A549 (cell line): ENCODE measurements around the gene ARID1B. TPM values are rescaled to one million over a fixed set of nuclear protein-coding genes. Genes with fewer than 3 reads are reported as not detected.

Experiments used
- ATAC-seq, 2 experiments: fragments of 200-7000 bp in 1 of 2; fragments of >200 bp in 1 of 2; cut with Nextera tagmentation in 1 of 2; cut with Tn5 transposase in 1 of 2; 3 replicates each; pipeline versions ENCODE4 v1.8.0 to v1.9.1; 2018 to 2020; ENCODE audit warnings: mild to moderate bottlenecking in 1 of 2, moderate library complexity in 1 of 2
- CTCF ChIA-PET: fragments of 300-600 bp; sonication (Branson Sonifier 250); formaldehyde crosslinking; extraction: SDS; loops from one replicate; lab custom pipeline; 2021; ENCODE audit warnings: antibody characterized with exemption, inconsistent platforms; lab: Yijun Ruan, JAX
- POLR2A ChIA-PET: fragments of 350-600 bp; formaldehyde crosslinking; extraction: SDS; loops from one replicate; lab custom pipeline; 2021; ENCODE audit warnings: antibody characterized with exemption, inconsistent platforms; lab: Yijun Ruan, JAX
- DNase-seq, 2 experiments: peaks; one replicate each; pipeline versions ENCODE4 v3.0.0 to v3.0.0-alpha.2; 2011 to 2016; ENCODE audit warnings: low read depth in 1 of 2, low spot score in 1 of 2
- FAIRE-seq: peaks from 2 replicates; lab custom pipeline; 2011; peaks lifted over from hg19 to GRCh38; lab: Jason Lieb, UNC
- H3K27ac ChIP-seq, 2 experiments: fragments of >200 bp; sonication (Bioruptor Twin); formaldehyde crosslinking; 3 replicates each; pipeline ENCODE4 v1.5.1; 2016 to 2017
- H3K4me1 ChIP-seq: fragments of >200 bp; sonication (Bioruptor Twin); formaldehyde crosslinking; 3 replicates; pipeline ENCODE4 v1.6.1; 2016
- H3K4me2 ChIP-seq: fragments of >200 bp; sonication (Bioruptor Twin); formaldehyde crosslinking; 3 replicates; pipeline ENCODE4 v1.6.1; 2016
- H3K4me3 ChIP-seq: fragments of >200 bp; sonication (Bioruptor Twin); formaldehyde crosslinking; 3 replicates; pipeline ENCODE4 v1.5.1; 2016
- H3K9me3 ChIP-seq: fragments of >200 bp; sonication (Bioruptor Twin); formaldehyde crosslinking; 3 replicates; pipeline ENCODE4 v1.6.1; 2016
- CBX2 ChIP-seq: fragments of 200-600 bp; sonication (generic); IDR thresholded peaks from 2 replicates; pipeline ENCODE4 v1.6.1; 2016; ENCODE audit warnings: low read depth, mild to moderate bottlenecking, borderline replicate concordance
- EHMT2 ChIP-seq: fragments of 200-600 bp; sonication (generic); IDR thresholded peaks from 2 replicates; pipeline ENCODE4 v1.6.1; 2016; ENCODE audit warnings: antibody characterized with exemption, low read depth, mild to moderate bottlenecking, moderate library complexity
- EP300 ChIP-seq, 2 experiments: fragments of >200 bp; sonication (Bioruptor Twin); formaldehyde crosslinking; IDR thresholded peaks; 2 replicates in 1 of 2; 3 replicates in 1 of 2; pipeline ENCODE4 v1.6.1; 2016 to 2017
- ESRRA ChIP-seq: fragments of 150-350 bp; IDR thresholded peaks from 2 replicates; pipeline ENCODE4 v1.6.1; 2014; ENCODE audit warnings: mild to moderate bottlenecking, low read length, borderline replicate concordance
- FOSB ChIP-seq: fragments of 250-450 bp; sonication (Bioruptor Pico); IDR thresholded peaks from 2 replicates; pipeline ENCODE4 v1.5.0; 2020; ENCODE audit warnings: mild to moderate bottlenecking, moderate library complexity
- FOXS1 ChIP-seq: fragments of 250-450 bp; sonication (Bioruptor Pico); IDR thresholded peaks from 2 replicates; pipeline ENCODE4 v1.5.0; 2020; ENCODE audit warnings: mild to moderate bottlenecking, moderate library complexity
- HDAC2 ChIP-seq: fragments of 200-600 bp; sonication (generic); IDR thresholded peaks from 2 replicates; pipeline ENCODE4 v1.6.1; 2016
- HOXA7 ChIP-seq: fragments of 250-450 bp; sonication (Bioruptor Pico); IDR thresholded peaks from 2 replicates; pipeline ENCODE4 v1.5.0; 2020; ENCODE audit warnings: mild to moderate bottlenecking, moderate library complexity
- HOXB13 ChIP-seq: fragments of 250-450 bp; sonication (Bioruptor Pico); IDR thresholded peaks from 2 replicates; pipeline ENCODE4 v1.5.0; 2020; ENCODE audit warnings: low read depth, mild to moderate bottlenecking, moderate library complexity
- KDM1A ChIP-seq: fragments of 200-600 bp; sonication (generic); IDR thresholded peaks from 2 replicates; pipeline ENCODE4 v1.6.1; 2016; ENCODE audit warnings: low read depth, mild to moderate bottlenecking
- KDM5A ChIP-seq: fragments of 200-600 bp; sonication (generic); IDR thresholded peaks from 2 replicates; pipeline ENCODE4 v1.6.1; 2016; ENCODE audit warnings: antibody characterized with exemption, mild to moderate bottlenecking
- MAX ChIP-seq: IDR thresholded peaks from 2 replicates; pipeline ENCODE4 v1.6.1; 2012
- MAZ ChIP-seq: fragments of 150-350 bp; IDR thresholded peaks from 2 replicates; pipeline ENCODE4 v1.6.1; 2014; ENCODE audit warnings: antibody characterized with exemption, low read depth, low read length, borderline replicate concordance
- MYC ChIP-seq: IDR thresholded peaks from 2 replicates; pipeline ENCODE4 v1.6.1; 2012; ENCODE audit warnings: mild to moderate bottlenecking, inconsistent platforms, low read length, improper control_type of control experiment, borderline replicate concordance
- NPAS2 ChIP-seq: fragments of 250-450 bp; sonication (Bioruptor Pico); IDR thresholded peaks from 2 replicates; pipeline ENCODE4 v1.8.0; 2022; ENCODE audit warnings: mild to moderate bottlenecking, moderate library complexity, borderline replicate concordance
- RCOR1 ChIP-seq: fragments of 150-350 bp; IDR thresholded peaks from 2 replicates; pipeline ENCODE4 v1.6.1; 2014; ENCODE audit warnings: antibody characterized with exemption, low read length, low read depth
- SMC3 ChIP-seq: fragments of >200 bp; sonication (Bioruptor Twin); formaldehyde crosslinking; IDR thresholded peaks from 3 replicates; pipeline ENCODE4 v1.6.1; 2018; ENCODE audit warnings: inconsistent platforms
- SREBF2 ChIP-seq: fragments of 450-650 bp; IDR thresholded peaks from 2 replicates; pipeline ENCODE4 v1.6.1; 2014; ENCODE audit warnings: mild to moderate bottlenecking, moderate library complexity
- ZC3H11A ChIP-seq: fragments of 450-650 bp; IDR thresholded peaks from 2 replicates; pipeline ENCODE4 v1.6.1; 2014; ENCODE audit warnings: antibody characterized with exemption, mild to moderate bottlenecking
- ZFP36 ChIP-seq: fragments of 450-650 bp; IDR thresholded peaks from 2 replicates; pipeline ENCODE4 v1.6.1; 2014; ENCODE audit warnings: borderline replicate concordance; ENCODE audit not compliant: partially characterized antibody
- ZNF302 ChIP-seq: fragments of 250-450 bp; sonication (Bioruptor Pico); IDR thresholded peaks from 2 replicates; pipeline ENCODE4 v1.9.0; 2021; ENCODE audit warnings: inconsistent platforms, mild to moderate bottlenecking, moderate library complexity
- ZSCAN20 ChIP-seq: fragments of 250-450 bp; sonication (Bioruptor Pico); IDR thresholded peaks from 2 replicates; pipeline ENCODE4 v1.8.0; 2022; ENCODE audit warnings: mild to moderate bottlenecking, moderate library complexity
- WGBS: methylation state at CpG from one replicate; pipeline ENCODE4 v1.1.6; 2017; ENCODE audit errors: missing lambda C conversion rate; 5-methylcytosine and 5-hydroxymethylcytosine counted together
- polyA plus RNA-seq, 4 experiments: library from polyadenylated mRNA; depleted of rRNA in 3 of 4; stranded (reverse); fragments of >200 nt; fragmentation: RNase III in 1 of 4; extraction: RNeasy Plus Mini Kit Qiagen cat#74134 plus additional on column Dnase treatment in 1 of 4; gene quantifications; 2 replicates in 3 of 4; 3 replicates in 1 of 4; pipeline ENCODE4 v1.2.3, GENCODE V29; 2011 to 2017
- TF ChIP-seq, protein P1 (sequence below): fragments of 250-450 bp; sonication (Bioruptor Pico); IDR thresholded peaks from 2 replicates; pipeline ENCODE4 v1.5.0; 2020; ENCODE audit warnings: low read depth, mild to moderate bottlenecking, moderate library complexity
- TF ChIP-seq, protein P2 (sequence below): fragments of >200 bp; sonication (Bioruptor Twin); formaldehyde crosslinking; IDR thresholded peaks from 3 replicates; pipeline ENCODE4 v1.5.1; 2016
- TF ChIP-seq, protein P3 (sequence below): fragments of 200-600 bp; sonication (generic); IDR thresholded peaks from 2 replicates; pipeline ENCODE4 v1.6.1; 2016; ENCODE audit warnings: antibody characterized with exemption, mild to moderate bottlenecking, moderate library complexity

ARID1B gene
- polyA plus RNA-seq, 2 of the 4 experiments (the other 2 are of a cell fraction): 13.5 to 16.3 TPM

DNA sequence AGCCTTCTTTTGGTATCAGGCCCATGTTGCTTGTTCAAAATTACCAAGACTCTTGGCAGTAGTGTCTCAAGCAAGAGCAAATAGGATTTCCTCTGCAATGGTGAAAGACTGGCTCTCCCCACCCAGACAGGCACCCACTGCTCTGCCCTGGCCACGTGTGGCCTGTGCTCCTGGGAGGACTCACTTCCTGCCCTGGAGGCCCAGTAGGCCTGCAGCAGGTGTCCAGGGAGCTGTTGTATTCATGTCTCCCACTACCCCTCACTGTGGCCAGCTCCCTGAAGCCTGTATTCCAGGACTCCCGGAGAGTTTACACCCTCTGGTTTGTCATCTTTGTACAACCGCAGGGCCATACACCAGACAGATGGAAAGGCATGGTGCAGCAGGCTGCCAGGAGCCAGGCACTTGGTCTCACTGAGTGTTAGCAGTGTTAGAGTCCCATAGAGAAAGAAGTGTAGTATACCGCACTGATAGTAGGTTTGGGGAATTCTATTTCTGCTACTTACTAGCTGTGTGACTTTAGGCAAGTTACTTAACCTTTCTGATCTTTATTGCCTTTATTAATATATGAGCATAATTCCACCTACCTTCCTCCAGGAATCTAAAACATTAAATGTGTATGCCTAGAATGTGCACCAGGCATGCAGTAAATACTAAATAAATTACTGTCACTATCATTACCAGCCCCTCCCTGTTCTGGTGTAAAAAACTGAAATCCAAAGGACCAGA, 386.4 kb downstream of the ARID1B start:
- POLR2A ChIA-PET: no interaction called here
- Histone ChIP-seq H3K4me3 (no peak overlapping the region), H3K4me2 (no peak overlapping the region), H3K9me3 (no peaks in the 10 kb centered on the region), H3K4me1 (no peaks in the 10 kb centered on the region), H3K27ac (no peak overlapping the region)
- no peak for ATAC-seq
- TF ChIP-seq MYC: no peak
- TF ChIP-seq NPAS2 (CRISPR knock-in tag): no peak
- TF ChIP-seq, protein P1, sequence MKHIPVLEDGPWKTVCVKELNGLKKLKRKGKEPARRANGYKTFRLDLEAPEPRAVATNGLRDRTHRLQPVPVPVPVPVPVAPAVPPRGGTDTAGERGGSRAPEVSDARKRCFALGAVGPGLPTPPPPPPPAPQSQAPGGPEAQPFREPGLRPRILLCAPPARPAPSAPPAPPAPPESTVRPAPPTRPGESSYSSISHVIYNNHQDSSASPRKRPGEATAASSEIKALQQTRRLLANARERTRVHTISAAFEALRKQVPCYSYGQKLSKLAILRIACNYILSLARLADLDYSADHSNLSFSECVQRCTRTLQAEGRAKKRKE (CRISPR knock-in tag): no peak
- TF ChIP-seq SREBF2: no peak
- TF ChIP-seq ZC3H11A: no peak
- TF ChIP-seq HOXB13 (CRISPR knock-in tag): no peak
- TF ChIP-seq ESRRA: no peak
- no peak for TF ChIP-seq KDM5A
- no peak for TF ChIP-seq CBX2
- TF ChIP-seq FOXS1 (CRISPR knock-in tag): no peak
- TF ChIP-seq ZFP36: no peak
- TF ChIP-seq EP300 (IDR thresholded peaks at IDR 0.05): no peak
- CTCF ChIA-PET: interaction anchor here (0.6 to 0.9 kb wide), 3 partner anchors 8 to 84 kb away, joined by 3 read pairs; no protein-coding TSS in a partner anchor
- no peak for DNase-seq
- 66% methylated on average over 4 of the region's 4 CpGs for WGBS
- FAIRE-seq: no peak

GRCh38 chr6:157164972-157165371, 387.8 kb downstream of the ARID1B start:
- POLR2A ChIA-PET: no interaction called here
- FAIRE-seq: no peak

GRCh38 chr6:157166784-157167183, 389.6 kb downstream of the ARID1B start:
- ATAC-seq (no peak), DNase-seq (no peak), FAIRE-seq (no peak)
- Histone ChIP-seq H3K4me1 (no peaks in the 10 kb centered on the region), H3K27ac (no peak overlapping the region), H3K4me2 (no peak overlapping the region), H3K9me3 (no peaks in the 10 kb centered on the region), H3K4me3 (no peak overlapping the region)
- POLR2A ChIA-PET: no interaction called here
- CTCF ChIA-PET: interaction anchor here (1.7 kb wide), 1 partner anchor 18 kb away, joined by 7 read pairs; no protein-coding TSS in a partner anchor
- 87% methylated on average over 8 of the region's 8 CpGs for WGBS
- TF ChIP-seq RCOR1 (no peak), FOSB (CRISPR knock-in tag) (no peak), MAZ (no peak), HDAC2 (no peak), ZSCAN20 (CRISPR knock-in tag) (no peak), ZC3H11A (no peak), ZNF302 (no peak), ESRRA (no peak), NPAS2 (CRISPR knock-in tag) (no peak), EHMT2 (no peak), KDM1A (no peak)
- TF ChIP-seq, protein P2, sequence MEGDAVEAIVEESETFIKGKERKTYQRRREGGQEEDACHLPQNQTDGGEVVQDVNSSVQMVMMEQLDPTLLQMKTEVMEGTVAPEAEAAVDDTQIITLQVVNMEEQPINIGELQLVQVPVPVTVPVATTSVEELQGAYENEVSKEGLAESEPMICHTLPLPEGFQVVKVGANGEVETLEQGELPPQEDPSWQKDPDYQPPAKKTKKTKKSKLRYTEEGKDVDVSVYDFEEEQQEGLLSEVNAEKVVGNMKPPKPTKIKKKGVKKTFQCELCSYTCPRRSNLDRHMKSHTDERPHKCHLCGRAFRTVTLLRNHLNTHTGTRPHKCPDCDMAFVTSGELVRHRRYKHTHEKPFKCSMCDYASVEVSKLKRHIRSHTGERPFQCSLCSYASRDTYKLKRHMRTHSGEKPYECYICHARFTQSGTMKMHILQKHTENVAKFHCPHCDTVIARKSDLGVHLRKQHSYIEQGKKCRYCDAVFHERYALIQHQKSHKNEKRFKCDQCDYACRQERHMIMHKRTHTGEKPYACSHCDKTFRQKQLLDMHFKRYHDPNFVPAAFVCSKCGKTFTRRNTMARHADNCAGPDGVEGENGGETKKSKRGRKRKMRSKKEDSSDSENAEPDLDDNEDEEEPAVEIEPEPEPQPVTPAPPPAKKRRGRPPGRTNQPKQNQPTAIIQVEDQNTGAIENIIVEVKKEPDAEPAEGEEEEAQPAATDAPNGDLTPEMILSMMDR: no peak
- TF ChIP-seq, protein P3, sequence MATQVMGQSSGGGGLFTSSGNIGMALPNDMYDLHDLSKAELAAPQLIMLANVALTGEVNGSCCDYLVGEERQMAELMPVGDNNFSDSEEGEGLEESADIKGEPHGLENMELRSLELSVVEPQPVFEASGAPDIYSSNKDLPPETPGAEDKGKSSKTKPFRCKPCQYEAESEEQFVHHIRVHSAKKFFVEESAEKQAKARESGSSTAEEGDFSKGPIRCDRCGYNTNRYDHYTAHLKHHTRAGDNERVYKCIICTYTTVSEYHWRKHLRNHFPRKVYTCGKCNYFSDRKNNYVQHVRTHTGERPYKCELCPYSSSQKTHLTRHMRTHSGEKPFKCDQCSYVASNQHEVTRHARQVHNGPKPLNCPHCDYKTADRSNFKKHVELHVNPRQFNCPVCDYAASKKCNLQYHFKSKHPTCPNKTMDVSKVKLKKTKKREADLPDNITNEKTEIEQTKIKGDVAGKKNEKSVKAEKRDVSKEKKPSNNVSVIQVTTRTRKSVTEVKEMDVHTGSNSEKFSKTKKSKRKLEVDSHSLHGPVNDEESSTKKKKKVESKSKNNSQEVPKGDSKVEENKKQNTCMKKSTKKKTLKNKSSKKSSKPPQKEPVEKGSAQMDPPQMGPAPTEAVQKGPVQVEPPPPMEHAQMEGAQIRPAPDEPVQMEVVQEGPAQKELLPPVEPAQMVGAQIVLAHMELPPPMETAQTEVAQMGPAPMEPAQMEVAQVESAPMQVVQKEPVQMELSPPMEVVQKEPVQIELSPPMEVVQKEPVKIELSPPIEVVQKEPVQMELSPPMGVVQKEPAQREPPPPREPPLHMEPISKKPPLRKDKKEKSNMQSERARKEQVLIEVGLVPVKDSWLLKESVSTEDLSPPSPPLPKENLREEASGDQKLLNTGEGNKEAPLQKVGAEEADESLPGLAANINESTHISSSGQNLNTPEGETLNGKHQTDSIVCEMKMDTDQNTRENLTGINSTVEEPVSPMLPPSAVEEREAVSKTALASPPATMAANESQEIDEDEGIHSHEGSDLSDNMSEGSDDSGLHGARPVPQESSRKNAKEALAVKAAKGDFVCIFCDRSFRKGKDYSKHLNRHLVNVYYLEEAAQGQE: no peak
- TF ChIP-seq, protein P1 (CRISPR knock-in tag): no peak

More at GRCh38 chr6:157164972-157165371, 387.8 kb downstream of the ARID1B start:
- ATAC-seq (no peak), DNase-seq (no peak)
- 100% methylated on average over 1 of the region's 1 CpG for WGBS
- no peaks in the 10 kb centered on the region for H3K4me1 ChIP-seq
- H3K4me3 ChIP-seq: no peak overlapping the region
- H3K27ac ChIP-seq: no peak overlapping the region
- TF ChIP-seq HOXA7 (CRISPR knock-in tag): no peak
- TF ChIP-seq SMC3: no peak
- no peak for TF ChIP-seq MAX
- no peak overlapping the region for H3K4me2 ChIP-seq
- CTCF ChIA-PET: interaction anchor here (0.8 to 1.7 kb wide), 2 partner anchors 19 to 22 kb away, joined by 3 to 7 read pairs; no protein-coding TSS in a partner anchor
- H3K9me3 ChIP-seq: no peaks in the 10 kb centered on the region
